Esophagus squamous epithelium (tissue), 5 donors: ENCODE measurements around the gene SELENOS. TPM values are rescaled to one million over a fixed set of nuclear protein-coding genes. Genes with fewer than 3 reads are reported as not detected.

Experiments used
- DNase-seq: peaks from one replicate; lab custom pipeline; 2025; lab: John Stamatoyannopoulos, UW
- H3K27ac ChIP-seq, 4 donors: fragments of 200-600 bp; sonication (generic); one replicate each; pipeline ENCODE4 v1.5.1; 2016 to 2019; ENCODE audit warnings: mild to moderate bottlenecking in 1 of 4
- H3K27me3 ChIP-seq, 4 donors: fragments of 200-600 bp; sonication (generic); 1 replicate in 3 of 4; 2 replicates in 1 of 4; pipeline versions ENCODE4 v1.5.1 to v1.6.0; 2017 to 2021; ENCODE audit warnings: antibody characterized with exemption in 1 of 4
- H3K36me3 ChIP-seq, 3 donors: fragments of 200-600 bp; sonication (generic); one replicate each; pipeline ENCODE4 v1.5.1; 2016 to 2019
- H3K4me1 ChIP-seq, 3 donors: fragments of 200-600 bp; sonication (generic); one replicate each; pipeline ENCODE4 v1.5.1; 2017 to 2019
- H3K4me3 ChIP-seq, 4 donors: fragments of 200-600 bp; sonication (generic); 1 replicate in 3 of 4; 2 replicates in 1 of 4; pipeline ENCODE4 v1.5.1; 2016 to 2019; ENCODE audit warnings: mild to moderate bottlenecking in 2 of 4, moderate library complexity in 1 of 4
- H3K9me3 ChIP-seq, 3 donors: fragments of 200-600 bp; sonication (generic); one replicate each; pipeline ENCODE4 v1.5.1; 2016 to 2019
- CTCF ChIP-seq, 6 experiments: fragments of 450-650 bp in 4 of 6; fragments of 200-600 bp in 2 of 6; sonication (generic) in 2 of 6; IDR thresholded peaks; one replicate each; pipeline ENCODE4 v1.5.1; 2016 to 2019; ENCODE audit warnings: antibody characterized with exemption in 6 of 6, mild to moderate bottlenecking in 4 of 6, moderate library complexity in 4 of 6
- POLR2A ChIP-seq, 4 donors: fragments of 450-650 bp; IDR thresholded peaks; one replicate each; pipeline ENCODE4 v1.6.1; 2017; ENCODE audit warnings: antibody characterized with exemption in 4 of 4, mild to moderate bottlenecking in 4 of 4, moderate library complexity in 3 of 4
- WGBS, 2 donors: methylation state at CpG; one replicate each; pipeline ENCODE4 v1.1.5; 2018; 5-methylcytosine and 5-hydroxymethylcytosine counted together
- intact Hi-C: fragments of 100-400 bp; cut with DNase I; formaldehyde crosslinking; loops from one replicate; pipeline ENCODE4 v1.15.0; 2022
- total RNA-seq, 4 donors: library from RNA; depleted of rRNA; stranded (reverse); fragments of >200 nt; gene quantifications; one replicate each; pipeline ENCODE4 v1.1.0, GENCODE V29; 2016
- donor health status: DM: yes; HTN: yes; CAD: no.

The SELENOS gene
- total RNA-seq, 4 donors from 2014 or later, result 57.6 to 69.6 (median 63.4) TPM

- intact Hi-C loops, result loop anchor here (5.0 kb wide), 1 partner anchor 239 kb away; no protein-coding TSS in a partner anchor
- no peak overlapping the region for H3K4me3 ChIP-seq
- H3K4me1 ChIP-seq, result peaks cover 0 to 24% (median 5%) of the 10 kb centered on the region in 3 donors
- no peaks in the 10 kb centered on the region for H3K36me3 ChIP-seq
- TF ChIP-seq CTCF (IDR thresholded peaks at IDR 0.05) (peak in 2 of 6 experiments; percentile 12 to 40), POLR2A (IDR thresholded peaks at IDR 0.05) (no peak)
- H3K9me3 ChIP-seq, result no peaks in the 10 kb centered on the region
- 86 to 94% methylated on average over 6 of the region's 6 CpGs for WGBS, 2 donors
- no peak for DNase-seq
- no peak overlapping the region for H3K27ac ChIP-seq
- no peaks in the 10 kb centered on the region for H3K27me3 ChIP-seq
Observed at GRCh38 chr15:101256757-101257156, 20.5 kb downstream of the SELENOS start.

GRCh38 chr15:101255615-101256241, 21.6 kb downstream of the SELENOS start:
- no peak overlapping the region for H3K4me3 ChIP-seq
- TF ChIP-seq CTCF (IDR thresholded peaks at IDR 0.05) (no peak), POLR2A (IDR thresholded peaks at IDR 0.05) (no peak)
- H3K36me3 ChIP-seq, result no peaks in the 10 kb centered on the region
- no peak overlapping the region for H3K27ac ChIP-seq
- DNase-seq, result no peak
- peaks cover 0 to 26% (median 5%) of the 10 kb centered on the region in 3 donors for H3K4me1 ChIP-seq
- H3K9me3 ChIP-seq, result no peaks in the 10 kb centered on the region
- intact Hi-C loops, result loop anchor here (5.0 kb wide), 1 partner anchor 238 kb away; no protein-coding TSS in a partner anchor
- WGBS, 2 donors, result 44 to 50% methylated on average over 6 of the region's 8 CpGs
- no peaks in the 10 kb centered on the region for H3K27me3 ChIP-seq

GRCh38 chr15:101255051-101255395, 22.3 kb downstream of the SELENOS start:
- DNase-seq, result no peak
- H3K36me3 ChIP-seq, result no peaks in the 10 kb centered on the region
- H3K27me3 ChIP-seq, result no peaks in the 10 kb centered on the region
- intact Hi-C loops, result loop anchor here (5.0 kb wide), 1 partner anchor 238 kb away; no protein-coding TSS in a partner anchor
- no peak overlapping the region for H3K4me3 ChIP-seq
- peaks cover 6 to 33% (median 11%) of the 10 kb centered on the region in 3 donors for H3K4me1 ChIP-seq
- H3K9me3 ChIP-seq, result no peaks in the 10 kb centered on the region
- no peak for TF ChIP-seq CTCF (IDR thresholded peaks at IDR 0.05)
- no peak for TF ChIP-seq POLR2A (IDR thresholded peaks at IDR 0.05)
- H3K27ac ChIP-seq, result no peak overlapping the region
- WGBS, 2 donors, result 63 to 65% methylated on average over 5 of the region's 5 CpGs

- Histone ChIP-seq H3K9me3 (no peaks in the 10 kb centered on the region), H3K27me3 (no peaks in the 10 kb centered on the region), H3K4me1 (peaks cover 12 to 39% (median 17%) of the 10 kb centered on the region in 3 donors), H3K4me3 (no peak overlapping the region), H3K36me3 (no peaks in the 10 kb centered on the region), H3K27ac (no peak overlapping the region)
- 84 to 93% methylated on average over 11 of the region's 11 CpGs for WGBS, 2 donors
- no peak for DNase-seq
- TF ChIP-seq POLR2A (IDR thresholded peaks at IDR 0.05) (no peak), CTCF (IDR thresholded peaks at IDR 0.05) (no peak)
- intact Hi-C loops, result loop anchor here (5.0 kb wide), 1 partner anchor 237 kb away; no protein-coding TSS in a partner anchor
Observed at GRCh38 chr15:101254157-101255050, 22.9 kb downstream of the SELENOS start.

- Histone ChIP-seq H3K9me3 (no peaks in the 10 kb centered on the region), H3K27me3 (no peaks in the 10 kb centered on the region), H3K27ac (peak overlapping the region; percentile 85 to 99 (median 94)), H3K4me1 (peaks cover 22 to 47% (median 28%) of the 10 kb centered on the region in 3 donors), H3K36me3 (no peaks in the 10 kb centered on the region), H3K4me3 (peak overlapping the region; percentile 58 to 91 (median 73))
- intact Hi-C loops, result no loop called here
- 40 to 49% methylated on average over 3 of the region's 3 CpGs for WGBS, 2 donors
- no peak for TF ChIP-seq CTCF (IDR thresholded peaks at IDR 0.05)
- TF ChIP-seq POLR2A (IDR thresholded peaks at IDR 0.05), result no peak
- DNase-seq, result no peak
Observed at GRCh38 chr15:101252836-101253235, 24.4 kb downstream of the SELENOS start.
